Measurements from ENCODE around the gene GNB1. TPM values are rescaled to one million over a fixed set of nuclear protein-coding genes. Genes with fewer than 3 reads are reported as not detected.
A peak's percentile ranks its signal among the peaks of the same experiment; 100 is the strongest.

GNB1 gene
- total RNA-seq, 4 donors from 2014 or later = 112 to 266 (median 236) TPM

GRCh38 chr1:1883092-1883873 is 7.6 kb downstream of the GNB1 start:
- TF ChIP-seq POLR2A (IDR thresholded peaks at IDR 0.05) (no peak), CTCF (IDR thresholded peaks at IDR 0.05) (no peak)
- peak overlapping the region in 2 of 4 donors; percentile 50 to 72 for H3K27ac ChIP-seq
- no peaks in the 10 kb centered on the region for H3K9me3 ChIP-seq
- no peak overlapping the region for H3K4me3 ChIP-seq
- DNase-seq = no peak
- no peaks in the 10 kb centered on the region for H3K27me3 ChIP-seq
- no peaks in the 10 kb centered on the region for H3K36me3 ChIP-seq
- H3K4me1 ChIP-seq = peaks cover 6 to 81% (median 14%) of the 10 kb centered on the region in 4 donors

- DNase-seq = peak in 2 of 3 donors; percentile 72 to 73
- no peaks in the 10 kb centered on the region for H3K9me3 ChIP-seq
Observed at GRCh38 chr1:1881727-1882126, 9.2 kb downstream of the GNB1 start.

GRCh38 chr1:1880617-1881312 is 10.1 kb downstream of the GNB1 start:
- H3K36me3 ChIP-seq = peaks cover 0 to 10% (median 0%) of the 10 kb centered on the region in 3 donors
- H3K27me3 ChIP-seq = no peaks in the 10 kb centered on the region
- peak overlapping the region in 1 of 4 donors; percentile 26 for H3K4me3 ChIP-seq
- TF ChIP-seq CTCF (IDR thresholded peaks at IDR 0.05) = no peak
- no peak for TF ChIP-seq POLR2A (IDR thresholded peaks at IDR 0.05)
- peaks cover 0 to 82% (median 17%) of the 10 kb centered on the region in 4 donors for H3K4me1 ChIP-seq
- peak overlapping the region in 3 of 4 donors; percentile 33 to 79 (median 72) for H3K27ac ChIP-seq
- no peaks in the 10 kb centered on the region for H3K9me3 ChIP-seq
- no peak for DNase-seq

More at GRCh38 chr1:1881727-1882126, 9.2 kb downstream of the GNB1 start:
- Histone ChIP-seq H3K4me3 (peak overlapping the region in 2 of 4 donors; percentile 1 to 12), H3K36me3 (peaks cover 0 to 2% (median 0%) of the 10 kb centered on the region in 3 donors), H3K27ac (peak overlapping the region in 3 of 4 donors; percentile 33 to 79 (median 72)), H3K27me3 (no peaks in the 10 kb centered on the region), H3K4me1 (peaks cover 0 to 75% (median 16%) of the 10 kb centered on the region in 4 donors)
- TF ChIP-seq CTCF (IDR thresholded peaks at IDR 0.05) (no peak), POLR2A (IDR thresholded peaks at IDR 0.05) (peak in 1 of 2 donors; percentile 30)

GRCh38 chr1:1879942-1880341 is 10.9 kb downstream of the GNB1 start:
- no peaks in the 10 kb centered on the region for H3K27me3 ChIP-seq
- peaks cover 0 to 10% (median 0%) of the 10 kb centered on the region in 3 donors for H3K36me3 ChIP-seq
- no peak overlapping the region for H3K4me3 ChIP-seq
- H3K4me1 ChIP-seq = peaks cover 0 to 90% (median 17%) of the 10 kb centered on the region in 4 donors
- no peaks in the 10 kb centered on the region for H3K9me3 ChIP-seq
- no peak for TF ChIP-seq CTCF (IDR thresholded peaks at IDR 0.05)
- no peak for TF ChIP-seq POLR2A (IDR thresholded peaks at IDR 0.05)
- no peak for DNase-seq
- H3K27ac ChIP-seq = no peak overlapping the region

GRCh38 chr1:1877865-1878436 is 12.9 kb downstream of the GNB1 start:
- no peaks in the 10 kb centered on the region for H3K9me3 ChIP-seq
- peaks cover 6 to 90% (median 17%) of the 10 kb centered on the region in 4 donors for H3K4me1 ChIP-seq
- no peak overlapping the region for H3K4me3 ChIP-seq
- no peak for TF ChIP-seq CTCF (IDR thresholded peaks at IDR 0.05)
- no peak for TF ChIP-seq POLR2A (IDR thresholded peaks at IDR 0.05)
- no peak for DNase-seq
- no peaks in the 10 kb centered on the region for H3K27me3 ChIP-seq
- no peak overlapping the region for H3K27ac ChIP-seq
- peaks cover 0 to 10% (median 0%) of the 10 kb centered on the region in 3 donors for H3K36me3 ChIP-seq
